Measurements from ENCODE around the gene GNA14.
A peak's percentile ranks its signal among the peaks of the same experiment; 100 is the strongest.

Gene GNA14

GRCh38 chr9:77523891-77524290 lies 124.2 kb downstream of the GNA14 start:
- Histone ChIP-seq H3K27ac (no peak overlapping the region), H3K4me3 (no peak overlapping the region), H3K36me3 (no peaks in the 10 kb centered on the region), H3K4me1 (no peaks in the 10 kb centered on the region), H3K9me3 (no peaks in the 10 kb centered on the region), H3K27me3 (no peaks in the 10 kb centered on the region)
- TF ChIP-seq CTCF (IDR thresholded peaks at IDR 0.05), result no peak
- no peak for DNase-seq
- intact Hi-C loops (cut with DNase I; ENCODE audit: low total_unique reads), result no loop called here

GRCh38 chr9:77521091-77521490 lies 127.0 kb downstream of the GNA14 start:
- no peaks in the 10 kb centered on the region for H3K36me3 ChIP-seq
- H3K4me3 ChIP-seq, result no peak overlapping the region
- no peak overlapping the region for H3K27ac ChIP-seq
- intact Hi-C loops (cut with DNase I; ENCODE audit: low total_unique reads), result no loop called here
- H3K4me1 ChIP-seq, result no peaks in the 10 kb centered on the region
- no peak for DNase-seq
- H3K9me3 ChIP-seq, result no peaks in the 10 kb centered on the region
- no peaks in the 10 kb centered on the region for H3K27me3 ChIP-seq
- no peak for TF ChIP-seq CTCF (IDR thresholded peaks at IDR 0.05)

GRCh38 chr9:77518688-77519087 lies 129.4 kb downstream of the GNA14 start:
- Histone ChIP-seq H3K27ac (no peak overlapping the region), H3K36me3 (no peaks in the 10 kb centered on the region), H3K4me3 (no peak overlapping the region), H3K4me1 (peaks cover 0 to 13% (median 8%) of the 10 kb centered on the region in 4 donors), H3K9me3 (no peaks in the 10 kb centered on the region), H3K27me3 (no peaks in the 10 kb centered on the region)
- intact Hi-C loops (cut with DNase I; ENCODE audit: low total_unique reads), result no loop called here
- no peak for DNase-seq
- TF ChIP-seq CTCF (IDR thresholded peaks at IDR 0.05), result no peak

GRCh38 chr9:77516781-77517180 lies 131.3 kb downstream of the GNA14 start:
- no peak for TF ChIP-seq CTCF (IDR thresholded peaks at IDR 0.05)
- no peaks in the 10 kb centered on the region for H3K36me3 ChIP-seq
- H3K27ac ChIP-seq, result no peak overlapping the region
- no peak overlapping the region for H3K4me3 ChIP-seq
- DNase-seq, result no peak
- peaks cover 0 to 13% (median 8%) of the 10 kb centered on the region in 4 donors for H3K4me1 ChIP-seq
- intact Hi-C loops (cut with DNase I; ENCODE audit: low total_unique reads), result no loop called here
- no peaks in the 10 kb centered on the region for H3K9me3 ChIP-seq
- no peaks in the 10 kb centered on the region for H3K27me3 ChIP-seq

GRCh38 chr9:77514886-77515711 lies 133.0 kb downstream of the GNA14 start:
- intact Hi-C loops (cut with DNase I; ENCODE audit: low total_unique reads), result no loop called here
- Histone ChIP-seq H3K27ac (peak overlapping the region in 1 of 2 donors; percentile 25), H3K27me3 (no peaks in the 10 kb centered on the region), H3K4me3 (no peak overlapping the region), H3K36me3 (no peaks in the 10 kb centered on the region), H3K4me1 (peaks cover 0 to 13% (median 8%) of the 10 kb centered on the region in 4 donors), H3K9me3 (no peaks in the 10 kb centered on the region)
- TF ChIP-seq CTCF (IDR thresholded peaks at IDR 0.05), result no peak
- peak in 1 of 2 donors; percentile 28 for DNase-seq

Measured in tibial artery (tissue), 4 donors.